ENCODE data around the gene SVOP.
A peak's percentile ranks its signal among the peaks of the same experiment; 100 is the strongest.

SVOP gene

GRCh38 chr12:108973629-108974152 is 47.2 kb downstream of the SVOP start:
- no peak for DNase-seq

GRCh38 chr12:108972358-108972757 is 48.5 kb downstream of the SVOP start:
- no peak for DNase-seq

GRCh38 chr12:108969622-108970021 is 51.2 kb downstream of the SVOP start:
- DNase-seq = no peak

GRCh38 chr12:108967869-108968540 is 52.9 kb downstream of the SVOP start:
- no peak for DNase-seq

- no peak for DNase-seq
These were observed 54.3 kb downstream of the SVOP start for GRCh38 chr12:108966378-108967151.

GRCh38 chr12:108965886-108966285 is 55.0 kb downstream of the SVOP start:
- DNase-seq = no peak

- DNase-seq = no peak
These were observed 56.2 kb downstream of the SVOP start for GRCh38 chr12:108964371-108965352.

GRCh38 chr12:108962256-108962655 is 58.6 kb downstream of the SVOP start:
- DNase-seq = no peak

GRCh38 chr12:108959748-108960655 is 60.9 kb downstream of the SVOP start:
- DNase-seq = no peak

GRCh38 chr12:108955225-108955835 is 65.5 kb downstream of the SVOP start:
- peak; percentile 55 for DNase-seq

- DNase-seq = peak; percentile 66
These were observed 69.7 kb downstream of the SVOP start for GRCh38 chr12:108950991-108951739.

GRCh38 chr12:108949976-108950375 is 70.9 kb downstream of the SVOP start:
- DNase-seq = no peak

GRCh38 chr12:108948367-108948766 is 72.5 kb downstream of the SVOP start:
- DNase-seq = no peak

GRCh38 chr12:108947097-108947496 is 73.8 kb downstream of the SVOP start:
- DNase-seq = no peak

- DNase-seq = no peak
These were observed 80.7 kb downstream of the SVOP start for GRCh38 chr12:108940138-108940537.

GRCh38 chr12:108939594-108939993 is 81.3 kb downstream of the SVOP start:
- DNase-seq = no peak

GRCh38 chr12:108938247-108938924 is 82.5 kb downstream of the SVOP start:
- no peak for DNase-seq

GRCh38 chr12:108935159-108935763 is 85.6 kb downstream of the SVOP start:
- no peak for DNase-seq

GRCh38 chr12:108933949-108934348 is 86.9 kb downstream of the SVOP start:
- DNase-seq = no peak

GRCh38 chr12:108930756-108931155 is 90.1 kb downstream of the SVOP start:
- no peak for DNase-seq
